Activated T-cell treated with anti-CD3 and anti-CD28 coated beads, Interleukin-2, amount 50 U/mL, for 1 hour (primary cell): ENCODE results near the gene TXNDC5.

ENCODE experiments used
- DNase-seq: peaks from one replicate; pipeline ENCODE4 v3.0.0-alpha.2; 2020

The TXNDC5 gene

DNA sequence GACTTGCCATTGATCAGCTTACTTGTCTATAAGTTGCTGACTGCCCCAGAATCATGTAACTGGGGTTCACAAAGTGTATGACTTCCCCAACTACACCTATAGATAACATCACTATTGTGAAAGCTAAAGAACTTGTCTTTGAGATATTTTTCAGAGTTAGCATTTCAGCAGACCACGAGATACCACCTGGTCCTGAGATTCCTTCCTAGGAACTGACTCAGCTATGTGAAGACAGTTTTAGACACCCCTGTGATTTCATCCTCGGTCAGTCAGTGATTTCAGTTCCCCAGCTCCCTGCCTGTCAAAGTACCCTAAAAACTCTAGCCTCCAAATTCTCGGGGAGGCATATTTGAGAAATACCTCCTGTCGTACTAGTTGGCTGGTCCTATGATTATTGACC lies 62.4 kb downstream of the TXNDC5 start:
- DNase-seq, result no peak

GRCh38 chr6:7846966-7847818 lies 63.4 kb downstream of the TXNDC5 start:
- no peak for DNase-seq

GRCh38 chr6:7841781-7842468 lies 68.7 kb downstream of the TXNDC5 start:
- no peak for DNase-seq

GRCh38 chr6:7836371-7837026 lies 74.1 kb downstream of the TXNDC5 start:
- no peak for DNase-seq

- DNase-seq, result no peak
Measured at GRCh38 chr6:7833751-7834070, 76.9 kb downstream of the TXNDC5 start.

- no peak for DNase-seq
Measured at GRCh38 chr6:7832904-7833750, 77.5 kb downstream of the TXNDC5 start.
